Neural progenitor cell (in vitro differentiated cells): Measurements from ENCODE around the gene SLC1A1. TPM values are rescaled to one million over a fixed set of nuclear protein-coding genes. Genes with fewer than 3 reads are reported as not detected.

Experiments
- DNase-seq: peaks from one replicate; pipeline ENCODE4 v3.0.0-alpha.2; 2016; ENCODE audit warnings: low spot score
- H2AFZ ChIP-seq: fragments of 200-600 bp; sonication (generic); replicated peaks from 2 replicates; pipeline ENCODE4 v1.6.1; 2016; ENCODE audit warnings: antibody characterized with exemption
- H3F3A ChIP-seq: fragments of 200-600 bp; sonication (generic); 2 replicates; pipeline ENCODE4 v1.6.1; 2016; ENCODE audit warnings: antibody characterized with exemption, low read depth
- H3K27ac ChIP-seq: fragments of 200-600 bp; sonication (generic); 2 replicates; pipeline ENCODE4 v1.5.1; 2016; ENCODE audit warnings: mild to moderate bottlenecking
- H3K27me3 ChIP-seq: fragments of 200-600 bp; sonication (generic); 2 replicates; pipeline ENCODE4 v1.6.1; 2016; ENCODE audit warnings: mild to moderate bottlenecking, moderate library complexity
- H3K36me3 ChIP-seq: fragments of 200-600 bp; sonication (generic); 2 replicates; pipeline ENCODE4 v1.5.1; 2016
- H3K4me1 ChIP-seq: fragments of 200-600 bp; sonication (generic); 2 replicates; pipeline ENCODE4 v1.6.1; 2016; ENCODE audit warnings: mixed run types
- H3K4me2 ChIP-seq: fragments of 200-600 bp; sonication (generic); 2 replicates; pipeline ENCODE4 v1.6.1; 2016
- H3K4me3 ChIP-seq: fragments of 200-600 bp; sonication (generic); 2 replicates; pipeline ENCODE4 v1.5.1; 2016
- H3K79me2 ChIP-seq: fragments of 200-600 bp; sonication (generic); 2 replicates; pipeline ENCODE4 v1.6.1; 2016; ENCODE audit warnings: low read depth
- H3K9ac ChIP-seq: fragments of 200-600 bp; sonication (generic); 2 replicates; pipeline ENCODE4 v1.6.1; 2016
- H3K9me3 ChIP-seq: fragments of 200-600 bp; sonication (generic); 2 replicates; pipeline ENCODE4 v1.5.1; 2016; ENCODE audit warnings: low read depth
- H4K20me1 ChIP-seq: fragments of 200-600 bp; sonication (generic); 2 replicates; pipeline ENCODE4 v1.6.1; 2016; ENCODE audit warnings: low read depth
- H3K27ac Mint-ChIP-seq: 3 replicates; pipeline ENCODE4 v1.8.0; 2021; ENCODE audit warnings: mixed read lengths
- H3K27me3 Mint-ChIP-seq: 2 replicates; pipeline ENCODE4 v1.8.0; 2022; ENCODE audit warnings: low read depth, mild to moderate bottlenecking, inconsistent platforms, moderate library complexity, mixed read lengths; ENCODE audit not compliant: insufficient read depth
- H3K36me3 Mint-ChIP-seq: 3 replicates; pipeline ENCODE4 v1.8.0; 2021; ENCODE audit warnings: mixed read lengths
- H3K4me1 Mint-ChIP-seq: 3 replicates; pipeline ENCODE4 v1.8.0; 2021; ENCODE audit warnings: mixed read lengths
- H3K4me3 Mint-ChIP-seq: 3 replicates; pipeline ENCODE4 v1.8.0; 2021; ENCODE audit warnings: mild to moderate bottlenecking, moderate library complexity, mixed read lengths
- H3K9me3 Mint-ChIP-seq: 3 replicates; pipeline ENCODE4 v1.8.0; 2020; ENCODE audit warnings: mixed read lengths
- EZH2 ChIP-seq: fragments of 200-600 bp; sonication (generic); IDR thresholded peaks from 2 replicates; pipeline ENCODE4 v1.6.1; 2017; ENCODE audit warnings: antibody characterized with exemption, mild to moderate bottlenecking, moderate library complexity
- EZH2phosphoT487 ChIP-seq: fragments of 200-600 bp; sonication (generic); IDR thresholded peaks from 2 replicates; pipeline ENCODE4 v1.6.1; 2017; ENCODE audit warnings: antibody characterized with exemption
- total RNA-seq: library from RNA; depleted of rRNA; stranded (reverse); fragments of >200 nt; gene quantifications from 2 replicates; pipeline ENCODE4 v1.2.3, GENCODE V29; 2015; ENCODE audit warnings: low replicate concordance
- TF ChIP-seq, protein P1 (sequence below): fragments of 200-600 bp; sonication (generic); IDR thresholded peaks from 2 replicates; pipeline ENCODE4 v1.5.1; 2017; ENCODE audit warnings: antibody characterized with exemption, mild to moderate bottlenecking

SLC1A1 gene
- total RNA-seq, 1 donor from 2014 or later, result 16.2 TPM

DNA sequence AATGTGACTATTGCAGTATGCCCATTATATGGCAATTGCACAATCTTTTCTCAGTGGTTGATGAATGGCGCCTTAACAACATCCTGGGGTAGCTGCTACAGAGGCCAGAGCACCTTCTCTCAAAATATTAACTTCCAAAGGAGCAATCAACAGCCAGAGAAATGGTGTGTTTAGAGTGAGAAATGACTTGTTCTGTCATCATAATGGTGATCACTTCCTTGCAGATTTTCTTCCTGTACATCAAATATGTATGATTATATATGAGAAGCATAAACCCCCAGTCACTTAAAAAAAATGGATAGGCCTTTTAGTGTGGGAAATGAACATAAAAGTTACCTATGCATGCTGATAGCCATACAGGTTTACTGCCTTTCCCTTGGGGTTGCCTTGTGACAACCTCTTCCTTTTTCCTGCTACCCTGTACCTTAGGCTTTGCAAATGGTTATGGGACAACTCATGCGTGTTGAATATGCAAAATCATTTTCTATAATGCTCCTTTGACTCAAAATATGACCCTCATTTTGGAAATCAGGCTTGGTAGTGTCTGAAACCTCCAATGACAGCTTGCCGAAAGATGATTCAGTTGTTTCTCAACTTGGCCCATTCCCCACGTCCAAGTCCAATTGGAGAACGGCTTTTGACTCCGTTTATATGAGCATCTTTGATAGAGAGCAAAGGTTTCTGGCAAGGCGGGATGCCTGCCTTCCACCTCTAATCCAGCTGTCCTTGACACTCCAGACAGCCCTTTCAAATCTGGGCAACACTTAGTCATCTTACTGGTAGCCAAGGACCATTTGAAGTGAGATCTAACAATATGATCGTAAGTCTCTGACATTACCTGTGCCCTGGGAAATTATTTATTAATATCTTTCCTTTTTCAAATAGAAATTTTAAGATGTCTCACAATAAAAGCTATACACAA lies 69.3 kb downstream of the SLC1A1 start:
- Mint-ChIP-seq H3K4me1 (peaks cover 3% of the 10 kb centered on the region), H3K27me3 (no peaks in the 10 kb centered on the region), H3K36me3 (no peaks in the 10 kb centered on the region), H3K27ac (no peak overlapping the region), H3K4me3 (no peak overlapping the region), H3K9me3 (no peaks in the 10 kb centered on the region)
- Histone ChIP-seq H3K27ac (no peak overlapping the region), H3K9me3 (no peaks in the 10 kb centered on the region), H3K4me2 (no peak overlapping the region), H3K4me3 (no peak overlapping the region), H3K79me2 (no peaks in the 10 kb centered on the region), H3F3A (no peaks in the 10 kb centered on the region), H4K20me1 (no peaks in the 10 kb centered on the region), H3K9ac (no peak overlapping the region), H3K4me1 (peaks cover 5% of the 10 kb centered on the region), H2AFZ (no peak overlapping the region), H3K27me3 (no peaks in the 10 kb centered on the region), H3K36me3 (no peaks in the 10 kb centered on the region)
- TF ChIP-seq EZH2phosphoT487, result no peak
- no peak for TF ChIP-seq EZH2
- TF ChIP-seq, protein P1, sequence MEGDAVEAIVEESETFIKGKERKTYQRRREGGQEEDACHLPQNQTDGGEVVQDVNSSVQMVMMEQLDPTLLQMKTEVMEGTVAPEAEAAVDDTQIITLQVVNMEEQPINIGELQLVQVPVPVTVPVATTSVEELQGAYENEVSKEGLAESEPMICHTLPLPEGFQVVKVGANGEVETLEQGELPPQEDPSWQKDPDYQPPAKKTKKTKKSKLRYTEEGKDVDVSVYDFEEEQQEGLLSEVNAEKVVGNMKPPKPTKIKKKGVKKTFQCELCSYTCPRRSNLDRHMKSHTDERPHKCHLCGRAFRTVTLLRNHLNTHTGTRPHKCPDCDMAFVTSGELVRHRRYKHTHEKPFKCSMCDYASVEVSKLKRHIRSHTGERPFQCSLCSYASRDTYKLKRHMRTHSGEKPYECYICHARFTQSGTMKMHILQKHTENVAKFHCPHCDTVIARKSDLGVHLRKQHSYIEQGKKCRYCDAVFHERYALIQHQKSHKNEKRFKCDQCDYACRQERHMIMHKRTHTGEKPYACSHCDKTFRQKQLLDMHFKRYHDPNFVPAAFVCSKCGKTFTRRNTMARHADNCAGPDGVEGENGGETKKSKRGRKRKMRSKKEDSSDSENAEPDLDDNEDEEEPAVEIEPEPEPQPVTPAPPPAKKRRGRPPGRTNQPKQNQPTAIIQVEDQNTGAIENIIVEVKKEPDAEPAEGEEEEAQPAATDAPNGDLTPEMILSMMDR, result no peak
- no peak for DNase-seq

DNA sequence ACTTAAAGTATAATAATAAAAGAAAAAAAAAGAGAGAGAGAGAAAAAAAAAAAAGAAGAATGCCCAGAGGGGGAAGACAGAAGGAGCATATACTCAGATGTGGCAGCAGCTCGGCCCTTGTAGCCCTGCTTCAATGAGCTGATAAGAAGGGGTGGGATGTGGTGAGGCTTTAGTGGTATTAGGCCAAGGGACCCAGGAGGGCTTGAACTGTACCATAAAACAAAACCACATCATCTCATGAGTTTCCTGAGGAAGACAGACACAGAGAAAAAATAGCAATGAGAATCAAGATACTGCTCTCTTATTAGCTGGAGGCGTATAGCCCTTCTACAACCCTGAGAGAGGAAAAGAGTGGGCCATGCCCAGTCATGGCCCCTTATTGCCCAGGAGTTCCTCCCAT lies 72.8 kb downstream of the SLC1A1 start:
- H3K27ac ChIP-seq, result no peak overlapping the region
- H3K4me3 Mint-ChIP-seq, result no peak overlapping the region
- no peak overlapping the region for H3K4me2 ChIP-seq
- H3K9me3 Mint-ChIP-seq, result no peaks in the 10 kb centered on the region
- H3K79me2 ChIP-seq, result no peaks in the 10 kb centered on the region
- H3K36me3 ChIP-seq, result no peaks in the 10 kb centered on the region
- H3K4me3 ChIP-seq, result no peak overlapping the region
- H3K27me3 Mint-ChIP-seq, result no peaks in the 10 kb centered on the region
- no peak overlapping the region for H3K9ac ChIP-seq
- DNase-seq, result no peak
- H4K20me1 ChIP-seq, result no peaks in the 10 kb centered on the region
- no peaks in the 10 kb centered on the region for H3K27me3 ChIP-seq
- no peaks in the 10 kb centered on the region for H3K4me1 ChIP-seq
- TF ChIP-seq EZH2 (no peak), EZH2phosphoT487 (no peak)
- TF ChIP-seq, protein P1, result no peak
- no peaks in the 10 kb centered on the region for H3K36me3 Mint-ChIP-seq
- no peak overlapping the region for H2AFZ ChIP-seq
- H3K9me3 ChIP-seq, result no peaks in the 10 kb centered on the region
- no peaks in the 10 kb centered on the region for H3F3A ChIP-seq
- no peak overlapping the region for H3K27ac Mint-ChIP-seq
- no peaks in the 10 kb centered on the region for H3K4me1 Mint-ChIP-seq

DNA sequence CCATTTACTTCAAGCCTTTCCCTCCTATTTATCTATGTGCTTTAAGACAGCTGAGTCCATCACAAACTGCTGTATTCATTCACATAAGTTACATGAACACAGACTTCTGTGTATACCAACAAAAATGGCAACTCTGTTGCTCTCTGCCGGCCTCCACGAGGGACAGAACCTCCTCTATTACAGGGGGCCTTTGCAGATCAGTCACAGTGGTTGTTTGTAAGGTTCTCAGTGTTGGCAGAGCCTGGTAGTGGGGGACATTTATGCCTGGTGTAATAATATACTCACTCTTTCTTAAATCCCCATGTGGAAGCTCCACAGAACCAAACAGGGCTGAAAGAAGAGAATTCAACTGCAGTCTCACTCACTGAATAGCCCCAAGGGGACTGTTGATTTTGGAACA lies 76.5 kb downstream of the SLC1A1 start:
- no peak overlapping the region for H3K4me3 Mint-ChIP-seq
- no peak for TF ChIP-seq EZH2phosphoT487
- no peak for TF ChIP-seq EZH2
- Histone ChIP-seq H3K36me3 (no peaks in the 10 kb centered on the region), H3K4me2 (no peak overlapping the region), H3K9ac (no peak overlapping the region), H4K20me1 (no peaks in the 10 kb centered on the region), H3F3A (no peaks in the 10 kb centered on the region), H2AFZ (no peak overlapping the region), H3K27me3 (no peaks in the 10 kb centered on the region), H3K9me3 (no peaks in the 10 kb centered on the region), H3K4me3 (no peak overlapping the region), H3K4me1 (no peaks in the 10 kb centered on the region), H3K27ac (no peak overlapping the region), H3K79me2 (no peaks in the 10 kb centered on the region)
- peak overlapping the region; percentile 44 for H3K27ac Mint-ChIP-seq
- no peak for DNase-seq
- no peaks in the 10 kb centered on the region for H3K36me3 Mint-ChIP-seq
- H3K9me3 Mint-ChIP-seq, result no peaks in the 10 kb centered on the region
- H3K4me1 Mint-ChIP-seq, result peaks cover 3% of the 10 kb centered on the region
- no peaks in the 10 kb centered on the region for H3K27me3 Mint-ChIP-seq

DNA sequence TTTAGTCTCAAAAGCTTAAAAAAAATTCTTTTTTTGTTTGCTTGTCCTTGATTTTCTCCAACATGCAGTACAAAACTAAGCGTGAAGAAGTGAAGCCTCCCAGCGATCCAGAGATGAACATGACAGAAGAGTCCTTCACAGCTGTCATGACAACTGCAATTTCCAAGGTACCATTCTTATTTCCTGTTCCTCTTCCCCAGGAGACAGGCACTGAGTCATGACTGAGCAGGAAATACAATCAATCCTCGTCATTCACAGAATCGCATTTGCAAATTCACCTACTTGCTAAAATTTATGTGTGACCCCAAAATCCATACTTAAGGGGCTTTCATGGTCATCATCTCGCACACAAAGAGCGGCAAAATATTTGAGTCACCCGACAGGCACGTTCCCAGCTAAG lies 77.3 kb downstream of the SLC1A1 start:
- Histone ChIP-seq H3K9me3 (no peaks in the 10 kb centered on the region), H3F3A (no peaks in the 10 kb centered on the region), H2AFZ (no peak overlapping the region), H3K27ac (no peak overlapping the region), H3K4me3 (no peak overlapping the region), H3K4me1 (no peaks in the 10 kb centered on the region), H3K9ac (no peak overlapping the region), H4K20me1 (no peaks in the 10 kb centered on the region), H3K27me3 (no peaks in the 10 kb centered on the region), H3K79me2 (no peaks in the 10 kb centered on the region), H3K36me3 (no peaks in the 10 kb centered on the region), H3K4me2 (no peak overlapping the region)
- Mint-ChIP-seq H3K27ac (no peak overlapping the region), H3K4me1 (peaks cover 3% of the 10 kb centered on the region), H3K4me3 (no peak overlapping the region), H3K36me3 (no peaks in the 10 kb centered on the region), H3K27me3 (no peaks in the 10 kb centered on the region), H3K9me3 (no peaks in the 10 kb centered on the region)
- DNase-seq, result no peak
- TF ChIP-seq, protein P1, result no peak
- TF ChIP-seq EZH2 (no peak), EZH2phosphoT487 (no peak)
